Prostate gland (tissue), 2 donors: ENCODE measurements around the gene GLIS1.
A peak's percentile ranks its signal among the peaks of the same experiment; 100 is the strongest.

ENCODE experiments used
- CTCF ChIP-seq, 4 experiments: fragments of 200-600 bp in 2 of 4; fragments of 450-650 bp in 2 of 4; sonication (generic) in 2 of 4; IDR thresholded peaks; 1 replicate in 3 of 4; 2 replicates in 1 of 4; pipeline ENCODE4 v1.5.1; 2016 to 2019; ENCODE audit warnings: antibody characterized with exemption in 4 of 4, mild to moderate bottlenecking in 2 of 4, moderate library complexity in 2 of 4
- POLR2A ChIP-seq: fragments of 450-650 bp; IDR thresholded peaks from one replicate; pipeline ENCODE4 v1.6.1; 2016; ENCODE audit warnings: antibody characterized with exemption, mild to moderate bottlenecking
- POLR2AphosphoS5 ChIP-seq: sonication (generic); formaldehyde crosslinking; IDR thresholded peaks from one replicate; pipeline ENCODE4 v1.6.1; 2017; ENCODE audit warnings: antibody characterized with exemption

DNA sequence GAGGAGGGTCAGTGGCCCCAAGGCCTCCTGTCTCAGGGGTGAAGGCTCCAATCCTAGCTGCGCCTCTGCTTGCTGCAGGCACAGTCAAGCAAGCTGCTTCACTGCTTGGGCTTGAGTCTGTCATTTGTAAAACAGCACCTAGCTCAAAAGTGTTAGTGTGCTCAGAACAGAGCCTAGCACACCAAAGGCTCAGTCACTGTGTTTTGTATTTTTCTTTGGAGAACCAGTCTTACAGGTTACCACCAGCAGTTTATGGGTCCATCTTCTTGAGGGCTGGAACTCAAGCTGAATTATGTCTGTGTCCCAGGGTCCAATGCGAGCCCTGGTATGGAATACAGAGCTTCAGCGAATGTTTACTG lies 166.2 kb downstream of the GLIS1 start:
- TF ChIP-seq POLR2A (no peak), POLR2AphosphoS5 (peak; percentile 27), CTCF (IDR thresholded peaks at IDR 0.05) (no peak)
